K562 (cell line): Measurements from ENCODE around the gene GGPS1. TPM values are rescaled to one million over a fixed set of nuclear protein-coding genes. Genes with fewer than 3 reads are reported as not detected.

Experiments
- ASH1L ChIP-seq: fragments of 450-650 bp; IDR thresholded peaks from 2 replicates; pipeline ENCODE4 v1.6.1; 2018; ENCODE audit warnings: borderline replicate concordance, mild to moderate bottlenecking, low read depth; ENCODE audit not compliant: partially characterized antibody
- ATF1 ChIP-seq, 2 experiments: fragments of 450-650 bp in 1 of 2; IDR thresholded peaks; 2 replicates each; pipeline ENCODE4 v1.6.1; 2016; ENCODE audit warnings: missing compliant biosample characterization in 1 of 2, missing genetic modification characterization in 1 of 2
- IRF2 ChIP-seq: sonication (generic); formaldehyde crosslinking; IDR thresholded peaks from 2 replicates; pipeline ENCODE4 v1.8.1; 2022; ENCODE audit warnings: mild to moderate bottlenecking, missing genetic modification reagents
- KDM1A ChIP-seq, 2 experiments: fragments of 450-650 bp; IDR thresholded peaks; 2 replicates each; pipeline ENCODE4 v1.6.1; 2016; ENCODE audit warnings: mild to moderate bottlenecking in 2 of 2
- PHF8 ChIP-seq: fragments of 200-600 bp; sonication (generic); IDR thresholded peaks from 2 replicates; pipeline ENCODE4 v1.6.1; 2012; ENCODE audit warnings: mixed run types, mild to moderate bottlenecking, inconsistent platforms, low read length, moderate library complexity, borderline replicate concordance
- POLR2A ChIP-seq: fragments of 450-650 bp; conservative IDR thresholded peaks from 2 replicates; pipeline ENCODE4 v1.6.1; 2016
- POLR2AphosphoS5 ChIP-seq: IDR thresholded peaks from 2 replicates; pipeline ENCODE4 v1.6.1; 2011; ENCODE audit warnings: mild to moderate bottlenecking, low read depth, low read length, moderate library complexity; ENCODE audit not compliant: control insufficient read depth, insufficient read depth
- POU5F1 ChIP-seq: fragments of 150-350 bp; IDR thresholded peaks from 2 replicates; pipeline ENCODE4 v1.6.1; 2014; ENCODE audit warnings: borderline replicate concordance, low read length, low read depth, mild to moderate bottlenecking; ENCODE audit not compliant: partially characterized antibody
- SIN3A ChIP-seq, 2 experiments: fragments of 150-350 bp in 1 of 2; IDR thresholded peaks; 2 replicates each; pipeline ENCODE4 v1.6.1; 2011 to 2016; ENCODE audit warnings: borderline replicate concordance in 2 of 2, low read depth in 2 of 2, low read length in 2 of 2, mild to moderate bottlenecking in 2 of 2, moderate library complexity in 2 of 2; ENCODE audit not compliant: control insufficient read depth in 1 of 2
- SNIP1 ChIP-seq: fragments of 450-650 bp; IDR thresholded peaks from 2 replicates; pipeline ENCODE4 v1.7.1; 2017; ENCODE audit warnings: low read depth, mild to moderate bottlenecking
- SPI1 ChIP-seq: IDR thresholded peaks from 2 replicates; pipeline ENCODE4 v1.6.1; 2011; ENCODE audit warnings: low read depth, low read length, control low read depth, borderline replicate concordance
- TAF9B ChIP-seq: fragments of 450-650 bp; IDR thresholded peaks from 2 replicates; pipeline ENCODE4 v1.6.1; 2018; ENCODE audit warnings: mild to moderate bottlenecking; ENCODE audit not compliant: partially characterized antibody
- TFAM ChIP-seq: fragments of 250-450 bp; sonication (Bioruptor Pico); conservative IDR thresholded peaks from 2 replicates; pipeline ENCODE4 v1.5.0; 2021; ENCODE audit warnings: mild to moderate bottlenecking, moderate library complexity
- ZC3H4 ChIP-seq: sonication (generic); formaldehyde crosslinking; IDR thresholded peaks from 2 replicates; pipeline ENCODE4 v1.9.0; 2021; ENCODE audit warnings: missing genetic modification reagents, borderline replicate concordance
- polyA plus RNA-seq, 8 experiments: library from polyadenylated mRNA; depleted of rRNA in 4 of 8; stranded (reverse) in 5 of 8; unstranded in 3 of 8; fragments of >200 nt; fragmentation: Nextera tagmentation in 2 of 8; fragmentation: Illumina TruSeq in 1 of 8; extraction: Ambion mirVana in 2 of 8; extraction: Trizol in 1 of 8; gene quantifications; 2 replicates each; pipeline versions ENCODE4 v1.2.1 to v1.2.3, GENCODE V29; 2011 to 2014; ENCODE audit warnings: inconsistent platforms in 1 of 8, missing spikeins in 1 of 8
- total RNA-seq, 7 experiments: library from RNA; depleted of rRNA in 6 of 7; stranded (reverse); fragments of >200 nt in 6 of 7; fragmentation: Illumina TruSeq in 2 of 7; extraction: Trizol in 2 of 7; gene quantifications; 2 replicates each; pipeline versions ENCODE4 v1.2.1 to v1.2.3, GENCODE V29; 2011 to 2021; ENCODE audit warnings: low replicate concordance in 1 of 7
- TF ChIP-seq, protein P1 (sequence below): sonication (generic); formaldehyde crosslinking; IDR thresholded peaks from 2 replicates; pipeline ENCODE4 v1.9.0; 2022; ENCODE audit warnings: mild to moderate bottlenecking, missing genetic modification reagents
- TF ChIP-seq, protein P2 (sequence below), 2 experiments: IDR thresholded peaks in 1 of 2; conservative IDR thresholded peaks in 1 of 2; 2 replicates each; pipeline ENCODE4 v1.6.1; 2016; ENCODE audit warnings: low read depth in 2 of 2, mild to moderate bottlenecking in 1 of 2, missing compliant biosample characterization in 1 of 2, missing genetic modification characterization in 1 of 2, moderate library complexity in 1 of 2
- TF ChIP-seq, protein P3 (sequence below): sonication (generic); formaldehyde crosslinking; IDR thresholded peaks from 2 replicates; pipeline ENCODE4 v1.4.0; 2020; ENCODE audit warnings: mild to moderate bottlenecking, missing genetic modification reagents
- TF ChIP-seq, protein P4 (sequence below): fragments of 450-650 bp; IDR thresholded peaks from 2 replicates; pipeline ENCODE4 v1.7.1; 2018; ENCODE audit warnings: mild to moderate bottlenecking, low read depth; ENCODE audit not compliant: partially characterized antibody

Gene GGPS1
- total and polyA plus RNA-seq, 9 of the 15 experiments (the other 6 are each of a cell fraction or from before 2014, with no cell fraction given), result 18.8 to 104 (median 56.3) TPM

DNA sequence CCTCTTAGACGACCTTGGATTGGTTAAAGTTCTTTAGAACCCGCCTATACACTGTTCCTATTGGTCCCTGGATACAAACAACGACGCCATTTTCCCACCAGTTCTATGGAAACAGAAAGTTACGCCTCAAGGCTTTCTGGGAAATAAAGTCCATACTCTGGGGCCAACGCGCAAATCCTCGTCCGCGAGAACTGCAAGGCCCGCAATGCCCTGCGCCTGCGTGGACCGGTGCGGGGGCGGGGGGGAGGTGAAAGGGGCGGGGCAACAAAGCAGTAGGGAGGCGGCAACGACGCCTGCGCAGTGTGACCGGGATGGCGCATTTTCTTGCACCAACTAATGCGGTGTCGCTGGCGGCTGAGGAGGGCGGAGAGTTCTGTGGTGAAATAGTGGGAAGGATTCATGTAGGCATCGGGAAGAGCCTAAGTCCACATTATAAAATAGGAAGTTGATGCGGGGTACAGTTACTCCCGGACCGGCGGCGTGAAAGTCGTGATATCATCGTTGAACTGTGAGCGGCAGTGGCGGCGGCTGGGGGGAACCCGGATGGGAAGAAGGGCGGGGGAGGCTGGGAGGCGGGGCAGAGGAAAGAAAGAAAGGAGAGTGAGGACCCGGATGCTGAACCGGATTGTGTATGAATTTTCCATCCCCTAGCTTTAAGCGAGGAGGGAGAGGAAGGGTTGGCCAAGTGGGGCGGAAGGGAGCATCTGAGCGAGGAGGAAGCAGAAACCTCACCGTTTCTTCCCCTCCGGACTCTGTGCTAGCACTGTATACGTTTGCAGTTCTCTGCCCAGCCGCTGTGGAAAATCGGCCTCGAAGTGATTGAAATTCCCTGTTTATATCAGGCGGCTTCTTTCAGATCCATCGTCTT, at the start of gene GGPS1 (continued):
- TF ChIP-seq SPI1, result peak; percentile 34; the same call in 1 of the 2 replicates
- TF ChIP-seq, protein P1, sequence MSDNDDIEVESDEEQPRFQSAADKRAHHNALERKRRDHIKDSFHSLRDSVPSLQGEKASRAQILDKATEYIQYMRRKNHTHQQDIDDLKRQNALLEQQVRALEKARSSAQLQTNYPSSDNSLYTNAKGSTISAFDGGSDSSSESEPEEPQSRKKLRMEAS (CRISPR knock-in tag), result no peak
- TF ChIP-seq TFAM (CRISPR knock-in tag), result no peak
- TF ChIP-seq POLR2A, result peak; percentile 99
- TF ChIP-seq, protein P2, sequence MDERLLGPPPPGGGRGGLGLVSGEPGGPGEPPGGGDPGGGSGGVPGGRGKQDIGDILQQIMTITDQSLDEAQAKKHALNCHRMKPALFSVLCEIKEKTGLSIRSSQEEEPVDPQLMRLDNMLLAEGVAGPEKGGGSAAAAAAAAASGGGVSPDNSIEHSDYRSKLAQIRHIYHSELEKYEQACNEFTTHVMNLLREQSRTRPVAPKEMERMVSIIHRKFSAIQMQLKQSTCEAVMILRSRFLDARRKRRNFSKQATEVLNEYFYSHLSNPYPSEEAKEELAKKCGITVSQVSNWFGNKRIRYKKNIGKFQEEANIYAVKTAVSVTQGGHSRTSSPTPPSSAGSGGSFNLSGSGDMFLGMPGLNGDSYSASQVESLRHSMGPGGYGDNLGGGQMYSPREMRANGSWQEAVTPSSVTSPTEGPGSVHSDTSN (CRISPR knock-in tag; IDR thresholded peaks at IDR 0.05; ENCODE audit: low read depth), result no peak
- TF ChIP-seq, protein P2 (tag; conservative IDR thresholded peaks at IDR 0.05; ENCODE audit: low read depth), result peak; percentile 78
- peak; percentile 35 for TF ChIP-seq POU5F1
- peak; percentile 83 for TF ChIP-seq PHF8
- TF ChIP-seq SIN3A (IDR thresholded peaks at IDR 0.05; ENCODE audit: borderline replicate concordance in 2 of 2, control insufficient read depth in 1 of 2, low read depth in 2 of 2, low read length in 2 of 2), result peak in 1 of 2 experiments; percentile 73; a peak in 2 of 4 replicates
- peak in 1 of 2 experiments; percentile 14; a peak in 1 of 4 replicates for TF ChIP-seq KDM1A (IDR thresholded peaks at IDR 0.05)
- TF ChIP-seq ZC3H4 (CRISPR knock-in tag), result no peak
- 0 out of 2 replicates have a peak, but pooled peaks have one; percentile 33 for TF ChIP-seq SNIP1
- TF ChIP-seq POLR2AphosphoS5, result peak; percentile 87
- no peak for TF ChIP-seq ATF1 (CRISPR knock-in tag; IDR thresholded peaks at IDR 0.05)
- TF ChIP-seq ATF1 (tag; IDR thresholded peaks at IDR 0.05), result peak; percentile 30; the same call in 1 of the 2 replicates
- peak; percentile 94 for TF ChIP-seq TAF9B
- TF ChIP-seq, protein P3, sequence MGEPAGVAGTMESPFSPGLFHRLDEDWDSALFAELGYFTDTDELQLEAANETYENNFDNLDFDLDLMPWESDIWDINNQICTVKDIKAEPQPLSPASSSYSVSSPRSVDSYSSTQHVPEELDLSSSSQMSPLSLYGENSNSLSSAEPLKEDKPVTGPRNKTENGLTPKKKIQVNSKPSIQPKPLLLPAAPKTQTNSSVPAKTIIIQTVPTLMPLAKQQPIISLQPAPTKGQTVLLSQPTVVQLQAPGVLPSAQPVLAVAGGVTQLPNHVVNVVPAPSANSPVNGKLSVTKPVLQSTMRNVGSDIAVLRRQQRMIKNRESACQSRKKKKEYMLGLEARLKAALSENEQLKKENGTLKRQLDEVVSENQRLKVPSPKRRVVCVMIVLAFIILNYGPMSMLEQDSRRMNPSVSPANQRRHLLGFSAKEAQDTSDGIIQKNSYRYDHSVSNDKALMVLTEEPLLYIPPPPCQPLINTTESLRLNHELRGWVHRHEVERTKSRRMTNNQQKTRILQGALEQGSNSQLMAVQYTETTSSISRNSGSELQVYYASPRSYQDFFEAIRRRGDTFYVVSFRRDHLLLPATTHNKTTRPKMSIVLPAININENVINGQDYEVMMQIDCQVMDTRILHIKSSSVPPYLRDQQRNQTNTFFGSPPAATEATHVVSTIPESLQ (CRISPR knock-in tag), result 0 out of 2 replicates have a peak, but pooled peaks have one; percentile 54
- TF ChIP-seq IRF2 (CRISPR knock-in tag), result no peak
- TF ChIP-seq, protein P4, sequence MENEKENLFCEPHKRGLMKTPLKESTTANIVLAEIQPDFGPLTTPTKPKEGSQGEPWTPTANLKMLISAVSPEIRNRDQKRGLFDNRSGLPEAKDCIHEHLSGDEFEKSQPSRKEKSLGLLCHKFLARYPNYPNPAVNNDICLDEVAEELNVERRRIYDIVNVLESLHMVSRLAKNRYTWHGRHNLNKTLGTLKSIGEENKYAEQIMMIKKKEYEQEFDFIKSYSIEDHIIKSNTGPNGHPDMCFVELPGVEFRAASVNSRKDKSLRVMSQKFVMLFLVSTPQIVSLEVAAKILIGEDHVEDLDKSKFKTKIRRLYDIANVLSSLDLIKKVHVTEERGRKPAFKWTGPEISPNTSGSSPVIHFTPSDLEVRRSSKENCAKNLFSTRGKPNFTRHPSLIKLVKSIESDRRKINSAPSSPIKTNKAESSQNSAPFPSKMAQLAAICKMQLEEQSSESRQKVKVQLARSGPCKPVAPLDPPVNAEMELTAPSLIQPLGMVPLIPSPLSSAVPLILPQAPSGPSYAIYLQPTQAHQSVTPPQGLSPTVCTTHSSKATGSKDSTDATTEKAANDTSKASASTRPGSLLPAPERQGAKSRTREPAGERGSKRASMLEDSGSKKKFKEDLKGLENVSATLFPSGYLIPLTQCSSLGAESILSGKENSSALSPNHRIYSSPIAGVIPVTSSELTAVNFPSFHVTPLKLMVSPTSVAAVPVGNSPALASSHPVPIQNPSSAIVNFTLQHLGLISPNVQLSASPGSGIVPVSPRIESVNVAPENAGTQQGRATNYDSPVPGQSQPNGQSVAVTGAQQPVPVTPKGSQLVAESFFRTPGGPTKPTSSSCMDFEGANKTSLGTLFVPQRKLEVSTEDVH, result peak; percentile 81
- peak; percentile 94 for TF ChIP-seq ASH1L
